BE2C (cell line): Measurements from ENCODE around the gene HOXB3.

Source experiments
- DNase-seq: peaks from one replicate; pipeline ENCODE4 v3.0.0-alpha.2; 2020
- H3K27me3 ChIP-seq: fragments of 250-450 bp; sonication (Bioruptor Pico); 2 replicates; pipeline ENCODE4 v1.5.1; 2020; ENCODE audit warnings: mild to moderate bottlenecking
- H3K36me3 ChIP-seq: fragments of 250-450 bp; sonication (Bioruptor Pico); 2 replicates; pipeline ENCODE4 v1.5.1; 2020; ENCODE audit warnings: mild to moderate bottlenecking
- H3K4me1 ChIP-seq: fragments of 250-450 bp; sonication (Bioruptor Pico); 2 replicates; pipeline ENCODE4 v1.5.1; 2020
- H3K4me3 ChIP-seq: 2 replicates; pipeline ENCODE4 v1.5.1; 2011; ENCODE audit warnings: low read depth, low read length
- H3K9me3 ChIP-seq: fragments of 250-450 bp; sonication (Bioruptor Pico); 2 replicates; pipeline ENCODE4 v1.5.1; 2020
- TF ChIP-seq, protein P1 (sequence below): IDR thresholded peaks from 2 replicates; pipeline ENCODE4 v1.5.1; 2012; ENCODE audit warnings: mild to moderate bottlenecking, low read depth, low read length

Gene HOXB3

DNA sequence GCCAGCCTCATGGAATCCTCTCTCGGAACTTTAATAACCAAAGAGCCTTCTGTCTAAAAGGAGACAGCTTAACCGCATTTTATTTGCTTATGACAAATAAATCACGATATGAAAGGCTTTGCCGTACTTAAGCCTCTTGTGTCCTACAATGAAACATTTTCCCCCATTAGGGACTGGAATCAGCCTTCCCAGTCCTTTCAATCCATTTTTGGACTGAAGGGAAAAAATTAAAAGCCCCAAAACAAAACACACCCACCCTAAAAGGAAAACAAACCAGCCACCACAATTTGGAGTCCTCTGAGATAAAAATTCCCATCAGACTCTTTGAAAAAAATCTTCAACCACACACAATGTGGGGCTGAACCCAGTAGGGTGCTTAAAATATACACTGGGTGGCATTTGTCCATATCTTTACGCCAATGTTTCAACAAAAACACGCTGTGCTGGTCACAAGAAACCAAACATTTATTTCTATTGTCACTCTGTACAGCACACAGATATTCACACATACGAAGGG is 14.9 kb downstream of the HOXB3 start:
- no peak for DNase-seq
- TF ChIP-seq, protein P1, sequence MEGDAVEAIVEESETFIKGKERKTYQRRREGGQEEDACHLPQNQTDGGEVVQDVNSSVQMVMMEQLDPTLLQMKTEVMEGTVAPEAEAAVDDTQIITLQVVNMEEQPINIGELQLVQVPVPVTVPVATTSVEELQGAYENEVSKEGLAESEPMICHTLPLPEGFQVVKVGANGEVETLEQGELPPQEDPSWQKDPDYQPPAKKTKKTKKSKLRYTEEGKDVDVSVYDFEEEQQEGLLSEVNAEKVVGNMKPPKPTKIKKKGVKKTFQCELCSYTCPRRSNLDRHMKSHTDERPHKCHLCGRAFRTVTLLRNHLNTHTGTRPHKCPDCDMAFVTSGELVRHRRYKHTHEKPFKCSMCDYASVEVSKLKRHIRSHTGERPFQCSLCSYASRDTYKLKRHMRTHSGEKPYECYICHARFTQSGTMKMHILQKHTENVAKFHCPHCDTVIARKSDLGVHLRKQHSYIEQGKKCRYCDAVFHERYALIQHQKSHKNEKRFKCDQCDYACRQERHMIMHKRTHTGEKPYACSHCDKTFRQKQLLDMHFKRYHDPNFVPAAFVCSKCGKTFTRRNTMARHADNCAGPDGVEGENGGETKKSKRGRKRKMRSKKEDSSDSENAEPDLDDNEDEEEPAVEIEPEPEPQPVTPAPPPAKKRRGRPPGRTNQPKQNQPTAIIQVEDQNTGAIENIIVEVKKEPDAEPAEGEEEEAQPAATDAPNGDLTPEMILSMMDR = no peak
- H3K4me1 ChIP-seq = no peaks in the 10 kb centered on the region
- H3K9me3 ChIP-seq = no peaks in the 10 kb centered on the region
- no peak overlapping the region for H3K4me3 ChIP-seq
- no peaks in the 10 kb centered on the region for H3K36me3 ChIP-seq
- peaks cover 96% of the 10 kb centered on the region for H3K27me3 ChIP-seq

DNA sequence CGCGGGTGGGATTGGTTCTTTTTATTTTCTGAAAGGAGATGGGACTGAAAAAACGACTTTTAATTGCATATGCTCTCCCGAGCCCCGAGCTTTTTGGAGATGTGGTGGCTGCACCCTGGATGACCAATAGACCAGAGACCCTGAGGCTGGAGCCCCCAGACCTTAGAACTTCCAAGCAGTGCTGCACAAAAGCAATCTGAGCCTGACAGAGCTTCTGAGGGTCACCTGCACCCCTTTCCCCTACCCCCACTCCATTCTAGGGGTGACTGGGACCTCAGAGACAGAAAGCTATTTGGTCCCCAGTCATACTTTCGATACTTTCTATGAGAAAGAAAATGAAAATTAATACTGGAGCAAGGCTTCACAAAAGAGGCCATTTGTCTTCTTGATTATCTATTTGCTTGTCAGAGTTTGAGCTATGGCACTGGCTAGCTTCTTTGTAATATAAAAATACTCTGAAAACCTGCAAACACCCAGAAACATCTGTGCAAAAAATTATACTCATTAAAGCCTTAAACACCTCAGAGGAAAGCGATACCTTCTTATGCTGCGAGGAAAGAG is 15.5 kb downstream of the HOXB3 start:
- no peaks in the 10 kb centered on the region for H3K4me1 ChIP-seq
- no peak for DNase-seq
- TF ChIP-seq, protein P1 = no peak
- H3K27me3 ChIP-seq = peaks cover 96% of the 10 kb centered on the region
- no peaks in the 10 kb centered on the region for H3K9me3 ChIP-seq
- no peak overlapping the region for H3K4me3 ChIP-seq
- no peaks in the 10 kb centered on the region for H3K36me3 ChIP-seq

DNA sequence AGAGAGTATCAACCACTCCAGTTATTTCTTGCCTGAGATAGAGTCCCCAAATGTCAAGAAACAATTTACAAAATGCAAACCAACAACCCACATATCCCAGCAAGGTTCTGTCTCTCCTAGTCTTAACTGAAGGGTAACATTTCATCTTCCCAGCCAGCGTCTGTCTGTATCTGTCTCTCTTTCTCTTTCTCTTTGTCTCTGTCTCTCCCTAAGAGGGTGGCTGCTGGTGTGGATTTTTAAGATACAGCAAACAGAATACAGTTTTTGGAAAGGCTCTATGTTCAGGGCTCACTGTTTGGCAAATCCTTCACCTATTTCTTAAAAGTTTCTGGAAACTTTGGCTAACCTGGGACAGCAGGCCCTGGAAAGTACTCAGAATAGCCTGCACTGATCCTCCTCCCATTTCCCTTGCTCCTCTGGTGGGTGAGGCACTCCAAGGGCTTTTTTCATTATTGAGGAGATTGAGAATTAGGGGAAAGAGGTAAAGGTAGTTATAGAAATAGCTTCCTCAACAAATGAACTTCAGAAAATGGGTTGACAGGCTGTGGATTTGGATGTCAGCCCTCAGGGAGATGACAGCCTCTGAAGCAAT is 18.1 kb downstream of the HOXB3 start:
- TF ChIP-seq, protein P1 = no peak
- H3K4me1 ChIP-seq = no peaks in the 10 kb centered on the region
- DNase-seq = no peak
- no peak overlapping the region for H3K4me3 ChIP-seq
- H3K36me3 ChIP-seq = no peaks in the 10 kb centered on the region
- H3K9me3 ChIP-seq = no peaks in the 10 kb centered on the region
- H3K27me3 ChIP-seq = peaks cover 98% of the 10 kb centered on the region

DNA sequence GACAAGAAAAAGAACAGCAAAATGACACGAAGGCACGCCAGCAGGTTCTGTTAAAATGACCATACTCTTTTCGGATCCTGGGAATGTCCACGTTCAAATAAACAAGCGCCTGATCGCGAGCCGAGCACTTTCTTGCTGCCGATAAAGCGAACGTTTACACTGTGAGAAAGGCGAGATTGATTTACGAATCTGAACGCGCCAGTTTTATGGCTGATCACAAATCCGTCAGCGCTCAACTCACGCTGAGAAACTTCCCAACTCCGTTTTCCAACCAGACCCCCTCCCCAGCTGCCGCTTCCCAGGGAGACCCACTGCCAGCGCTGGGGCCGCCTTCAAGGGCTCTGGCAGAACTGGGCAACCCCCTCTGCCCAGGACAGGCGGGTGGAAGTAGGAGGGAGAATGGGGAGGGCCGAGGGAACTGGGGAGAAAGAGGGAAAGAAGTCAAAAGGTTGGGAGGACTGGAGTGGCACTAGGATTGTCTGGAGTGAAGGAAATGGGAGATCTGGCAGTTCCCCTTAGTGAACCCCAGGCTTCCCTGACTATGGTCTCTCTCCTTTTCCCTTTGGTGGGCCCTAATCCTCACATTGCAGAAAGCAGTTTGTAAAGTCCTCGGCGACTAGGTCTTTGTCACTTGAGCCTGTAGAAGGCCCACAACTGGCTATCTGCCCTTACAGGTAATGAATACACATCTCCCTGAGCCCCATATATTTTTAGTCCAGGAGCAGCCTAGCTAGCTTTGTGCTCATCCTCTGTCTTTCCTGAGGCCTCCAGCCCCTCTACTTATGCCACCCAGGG is 18.8 kb downstream of the HOXB3 start:
- Histone ChIP-seq H3K27me3 (peaks cover 100% of the 10 kb centered on the region), H3K36me3 (no peaks in the 10 kb centered on the region), H3K4me1 (no peaks in the 10 kb centered on the region), H3K9me3 (no peaks in the 10 kb centered on the region), H3K4me3 (no peak overlapping the region)
- TF ChIP-seq, protein P1 = no peak
- no peak for DNase-seq

DNA sequence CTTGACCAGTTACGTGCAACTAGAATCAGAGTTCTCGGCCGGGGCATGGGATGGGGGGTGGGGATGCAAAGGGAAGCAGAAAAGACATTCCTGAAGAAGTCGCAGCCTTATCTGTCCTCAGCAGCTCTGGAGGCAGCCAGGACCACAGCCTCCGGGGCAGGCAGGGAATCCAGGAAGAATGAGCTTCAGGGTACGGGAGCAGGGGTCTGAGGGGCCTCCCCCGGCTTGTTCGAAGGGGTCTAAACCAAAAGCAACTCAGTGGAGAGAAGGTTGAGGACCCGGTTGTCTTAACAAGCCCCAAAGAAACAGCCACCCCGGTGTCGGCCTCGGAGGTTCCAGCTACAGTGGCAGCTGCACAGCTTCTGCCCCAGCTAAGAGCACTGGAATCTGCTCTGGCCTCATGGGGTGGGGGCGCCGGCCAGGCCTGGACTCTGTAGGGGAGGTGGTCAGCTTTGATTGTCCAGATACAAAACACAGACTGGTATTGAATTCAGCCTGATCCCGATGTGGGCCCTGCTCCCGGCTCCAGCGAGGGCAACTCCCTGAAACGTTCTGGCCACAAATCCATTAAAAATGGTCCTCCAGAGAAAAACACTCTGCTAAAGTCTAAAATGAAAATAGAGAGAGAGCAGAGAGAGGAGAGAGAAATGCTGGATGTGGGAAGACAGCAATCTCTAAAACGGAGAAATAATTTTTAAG is 19.6 kb downstream of the HOXB3 start:
- H3K27me3 ChIP-seq = peaks cover 100% of the 10 kb centered on the region
- no peaks in the 10 kb centered on the region for H3K36me3 ChIP-seq
- no peak overlapping the region for H3K4me3 ChIP-seq
- no peaks in the 10 kb centered on the region for H3K9me3 ChIP-seq
- DNase-seq = no peak
- TF ChIP-seq, protein P1 = no peak
- H3K4me1 ChIP-seq = no peaks in the 10 kb centered on the region
